Endodermal cell (in vitro differentiated cells): ENCODE data around the gene HDAC4. TPM values are rescaled to one million over a fixed set of nuclear protein-coding genes. Genes with fewer than 3 reads are reported as not detected.

Experiments
- DNase-seq: peaks from one replicate; pipeline ENCODE4 v3.0.0-alpha.2; 2017
- H3K27ac ChIP-seq: 2 replicates; pipeline ENCODE4 v1.5.1; 2013; ENCODE audit warnings: mild to moderate bottlenecking, low read depth, low read length, moderate library complexity
- H3K27me3 ChIP-seq: 2 replicates; pipeline ENCODE4 v1.6.1; 2013; ENCODE audit warnings: mild to moderate bottlenecking, low read length, moderate library complexity; ENCODE audit not compliant: insufficient read depth, control insufficient read depth, poor library complexity, severe bottlenecking
- H3K36me3 ChIP-seq: 2 replicates; pipeline ENCODE4 v1.7.0; 2013; ENCODE audit warnings: mild to moderate bottlenecking, low read length, moderate library complexity; ENCODE audit not compliant: control insufficient read depth, insufficient read depth
- H3K4me1 ChIP-seq: one replicate; pipeline ENCODE4 v1.7.0; 2013; ENCODE audit warnings: low read length; ENCODE audit not compliant: control insufficient read depth, insufficient read depth
- H3K4me3 ChIP-seq: 2 replicates; pipeline ENCODE4 v1.5.1; 2013; ENCODE audit warnings: mild to moderate bottlenecking, low read length, moderate library complexity
- H3K9ac ChIP-seq: 2 replicates; pipeline ENCODE4 v1.6.1; 2013; ENCODE audit warnings: mild to moderate bottlenecking, low read length, moderate library complexity; ENCODE audit not compliant: poor library complexity, severe bottlenecking; ENCODE audit errors: extremely low read depth
- H3K9me3 ChIP-seq: 2 replicates; pipeline ENCODE4 v1.6.1; 2013; ENCODE audit warnings: mild to moderate bottlenecking, low read length, moderate library complexity; ENCODE audit not compliant: control insufficient read depth
- H3K27ac Mint-ChIP-seq: 2 replicates; pipeline ENCODE4 v1.8.0; 2020; ENCODE audit warnings: mixed read lengths
- H3K27me3 Mint-ChIP-seq: 2 replicates; pipeline ENCODE4 v1.8.0; 2021; ENCODE audit warnings: mild to moderate bottlenecking, mixed read lengths; ENCODE audit not compliant: insufficient read depth
- H3K36me3 Mint-ChIP-seq: 2 replicates; pipeline ENCODE4 v1.8.0; 2020; ENCODE audit warnings: low read depth, mixed read lengths
- H3K4me1 Mint-ChIP-seq: 2 replicates; pipeline ENCODE4 v1.8.0; 2020; ENCODE audit warnings: mixed read lengths
- H3K4me3 Mint-ChIP-seq: 2 replicates; pipeline ENCODE4 v1.8.0; 2020; ENCODE audit warnings: mild to moderate bottlenecking, moderate library complexity, mixed read lengths
- H3K9me3 Mint-ChIP-seq: 2 replicates; pipeline ENCODE4 v1.8.0; 2020; ENCODE audit warnings: mild to moderate bottlenecking, mixed read lengths
- WGBS, 2 experiments: methylation state at CpG; one replicate each; pipeline versions ENCODE4 v1.1.5 to v1.1.7; 2013; ENCODE audit warnings: missing lambda C conversion rate in 2 of 2, mixed read lengths in 1 of 2; ENCODE audit not compliant: insufficient coverage in 1 of 2, insufficient read length in 1 of 2; 5-methylcytosine and 5-hydroxymethylcytosine counted together
- total RNA-seq, 2 donors: library from RNA; stranded (reverse); fragmentation: NEBNext Ultra II Directional in 1 of 2; extraction: Animal tissue kit (Norgen Biotek cat#: 25700) in 1 of 2; gene quantifications; 2 replicates in 1 of 2; 3 replicates in 1 of 2; pipeline ENCODE4 v1.2.1, GENCODE V29; 2021
- TF ChIP-seq, protein P1 (sequence below): fragments of 200-600 bp; sonication (generic); conservative IDR thresholded peaks from 2 replicates; pipeline ENCODE4 v1.5.0; 2021; ENCODE audit warnings: antibody characterized with exemption, mild to moderate bottlenecking

The HDAC4 gene
- total RNA-seq, 2 donors from 2014 or later = 45.7 to 51.2 TPM

DNA sequence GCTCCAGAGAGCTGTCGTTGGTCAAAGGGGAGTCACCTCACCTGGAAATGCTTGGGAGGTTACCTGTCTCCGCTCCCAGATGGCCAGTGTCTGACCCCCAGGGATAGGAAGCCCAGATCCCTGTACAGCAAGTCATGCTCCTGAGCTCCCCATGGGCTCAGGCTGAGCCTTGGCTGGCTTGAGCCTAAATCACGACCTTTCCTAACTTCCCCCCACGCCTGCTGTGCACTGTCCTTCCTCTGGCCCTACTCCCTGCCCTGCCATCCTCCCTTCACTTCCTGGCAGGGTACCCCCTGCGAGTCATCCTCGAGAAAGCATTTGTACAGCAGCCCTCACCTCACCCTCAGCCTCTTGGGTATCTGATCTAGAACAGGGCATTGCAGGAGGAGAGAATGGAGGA lies 9.2 kb upstream of the HDAC4 start:
- no peaks in the 10 kb centered on the region for H3K9me3 ChIP-seq
- H3K4me3 ChIP-seq = no peak overlapping the region
- Mint-ChIP-seq H3K27ac (no peak overlapping the region), H3K4me1 (no peaks in the 10 kb centered on the region), H3K9me3 (peaks cover 4% of the 10 kb centered on the region), H3K36me3 (no peaks in the 10 kb centered on the region), H3K4me3 (no peak overlapping the region), H3K27me3 (no peaks in the 10 kb centered on the region)
- 86 to 90% methylated on average over 3 to 6 of the region's 6 CpGs for WGBS, 2 experiments
- H3K9ac ChIP-seq = no peak overlapping the region
- H3K27me3 ChIP-seq = no peaks in the 10 kb centered on the region
- TF ChIP-seq, protein P1, sequence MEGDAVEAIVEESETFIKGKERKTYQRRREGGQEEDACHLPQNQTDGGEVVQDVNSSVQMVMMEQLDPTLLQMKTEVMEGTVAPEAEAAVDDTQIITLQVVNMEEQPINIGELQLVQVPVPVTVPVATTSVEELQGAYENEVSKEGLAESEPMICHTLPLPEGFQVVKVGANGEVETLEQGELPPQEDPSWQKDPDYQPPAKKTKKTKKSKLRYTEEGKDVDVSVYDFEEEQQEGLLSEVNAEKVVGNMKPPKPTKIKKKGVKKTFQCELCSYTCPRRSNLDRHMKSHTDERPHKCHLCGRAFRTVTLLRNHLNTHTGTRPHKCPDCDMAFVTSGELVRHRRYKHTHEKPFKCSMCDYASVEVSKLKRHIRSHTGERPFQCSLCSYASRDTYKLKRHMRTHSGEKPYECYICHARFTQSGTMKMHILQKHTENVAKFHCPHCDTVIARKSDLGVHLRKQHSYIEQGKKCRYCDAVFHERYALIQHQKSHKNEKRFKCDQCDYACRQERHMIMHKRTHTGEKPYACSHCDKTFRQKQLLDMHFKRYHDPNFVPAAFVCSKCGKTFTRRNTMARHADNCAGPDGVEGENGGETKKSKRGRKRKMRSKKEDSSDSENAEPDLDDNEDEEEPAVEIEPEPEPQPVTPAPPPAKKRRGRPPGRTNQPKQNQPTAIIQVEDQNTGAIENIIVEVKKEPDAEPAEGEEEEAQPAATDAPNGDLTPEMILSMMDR = no peak
- peak; percentile 35 for DNase-seq
- no peak overlapping the region for H3K27ac ChIP-seq
- no peaks in the 10 kb centered on the region for H3K4me1 ChIP-seq
- no peaks in the 10 kb centered on the region for H3K36me3 ChIP-seq

DNA sequence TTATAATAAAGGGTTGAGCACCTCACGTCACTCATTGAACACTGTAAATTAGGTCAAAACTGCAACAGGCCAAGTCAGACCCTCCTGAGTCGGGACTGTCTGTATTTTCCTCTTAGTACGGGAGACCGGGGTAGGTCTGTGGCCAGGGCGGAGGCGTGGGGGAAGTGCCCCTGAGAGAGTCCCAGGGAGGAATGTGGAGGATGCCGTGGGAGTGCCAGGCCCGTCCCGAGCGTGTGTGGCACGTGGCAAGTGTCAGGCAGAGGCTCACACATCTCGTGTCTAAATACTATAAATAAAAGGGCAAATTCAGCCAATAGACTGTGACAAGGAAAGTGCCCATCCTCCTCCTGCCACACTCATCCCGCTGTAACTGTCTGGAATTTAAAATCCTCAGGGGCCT lies 6.3 kb upstream of the HDAC4 start:
- WGBS, 2 experiments = 86 to 96% methylated on average over 5 to 13 of the region's 13 CpGs
- no peak overlapping the region for H3K27ac Mint-ChIP-seq

DNA sequence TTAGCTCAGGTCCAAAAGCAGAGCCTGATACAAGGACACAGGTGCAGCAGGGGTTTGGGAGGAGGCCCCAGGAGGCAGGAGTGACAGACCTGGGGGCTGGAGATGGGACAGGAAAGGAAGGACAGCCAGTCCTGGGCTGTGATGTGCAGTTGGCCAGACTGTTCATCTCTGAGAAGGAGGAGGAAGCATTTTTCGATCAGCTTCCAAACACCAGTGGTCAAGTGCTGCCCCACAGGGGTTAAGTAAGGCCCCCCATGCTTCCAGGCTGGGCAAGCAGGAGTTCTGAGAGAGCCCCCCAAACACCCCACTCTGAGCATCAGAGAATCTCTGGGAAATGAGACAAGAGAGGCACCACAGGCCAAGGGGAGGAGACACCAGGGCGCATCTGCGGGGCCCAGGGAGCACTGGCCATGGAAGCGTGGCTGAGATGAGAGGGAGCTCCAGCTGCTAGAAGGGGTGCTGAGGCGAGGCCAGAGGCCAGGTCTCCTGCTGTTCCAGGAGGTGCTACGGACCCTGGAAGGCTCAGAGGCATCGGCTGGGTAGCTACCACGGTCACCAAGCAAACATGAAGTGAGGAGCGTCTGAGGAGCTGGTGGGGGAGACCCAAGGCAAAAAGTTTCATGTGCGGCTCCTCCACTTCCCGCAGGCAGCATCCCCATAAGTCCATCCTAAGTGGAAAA lies 5.6 kb upstream of the HDAC4 start:
- Histone ChIP-seq H3K4me1 (no peaks in the 10 kb centered on the region), H3K4me3 (no peak overlapping the region), H3K9me3 (no peaks in the 10 kb centered on the region), H3K9ac (no peak overlapping the region), H3K36me3 (no peaks in the 10 kb centered on the region), H3K27ac (no peak overlapping the region), H3K27me3 (no peaks in the 10 kb centered on the region)
- Mint-ChIP-seq H3K9me3 (no peaks in the 10 kb centered on the region), H3K4me1 (peaks cover 10% of the 10 kb centered on the region), H3K27ac (no peak overlapping the region), H3K27me3 (no peaks in the 10 kb centered on the region), H3K4me3 (no peak overlapping the region), H3K36me3 (no peaks in the 10 kb centered on the region)
- peak; percentile 32 for DNase-seq
- TF ChIP-seq, protein P1 = no peak
- 95 to 97% methylated on average over 8 to 11 of the region's 11 CpGs for WGBS, 2 experiments

More for the DNA sequence above, 6.3 kb upstream of the HDAC4 start:
- Mint-ChIP-seq H3K4me3 (no peak overlapping the region), H3K4me1 (peaks cover 6% of the 10 kb centered on the region), H3K9me3 (no peaks in the 10 kb centered on the region), H3K36me3 (no peaks in the 10 kb centered on the region), H3K27me3 (no peaks in the 10 kb centered on the region)
- no peaks in the 10 kb centered on the region for H3K27me3 ChIP-seq
- no peak for DNase-seq
- H3K9me3 ChIP-seq = no peaks in the 10 kb centered on the region
- no peak overlapping the region for H3K4me3 ChIP-seq
- H3K9ac ChIP-seq = no peak overlapping the region
- H3K4me1 ChIP-seq = no peaks in the 10 kb centered on the region
- no peak overlapping the region for H3K27ac ChIP-seq
- TF ChIP-seq, protein P1 = no peak
- no peaks in the 10 kb centered on the region for H3K36me3 ChIP-seq
